Astrocyte (in vitro differentiated cells and primary cell): Measurements from ENCODE around the gene SPATA16.

Experiments
- EZH2 ChIP-seq: IDR thresholded peaks from 2 replicates; pipeline ENCODE4 v1.6.1; 2012; ENCODE audit warnings: mild to moderate bottlenecking, low read length, inconsistent platforms; ENCODE audit not compliant: insufficient read depth
- TF ChIP-seq, protein P1 (sequence below): IDR thresholded peaks from 2 replicates; pipeline ENCODE4 v1.5.1; 2011; ENCODE audit warnings: low read depth, mild to moderate bottlenecking, inconsistent platforms, low read length, moderate library complexity; ENCODE audit not compliant: insufficient read depth

DNA sequence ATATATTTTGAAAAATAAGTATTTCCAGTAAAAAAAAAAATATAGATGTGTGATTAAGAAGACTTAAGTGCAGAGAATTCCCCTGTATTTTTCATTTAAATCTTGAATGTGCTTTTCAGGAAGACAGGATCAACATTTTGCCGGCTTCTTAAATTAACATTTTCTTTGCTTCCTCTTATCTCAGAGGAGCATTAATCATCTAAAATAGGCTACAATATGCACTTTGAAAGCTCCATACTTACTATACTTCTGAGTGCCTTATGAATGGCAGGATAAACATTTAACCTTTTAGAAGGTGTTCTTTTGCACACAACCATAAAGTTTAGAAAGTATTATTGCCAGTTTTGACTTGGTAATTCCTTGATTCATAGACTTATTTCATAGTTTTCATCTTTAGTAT, 226.2 kb downstream of the SPATA16 start:
- TF ChIP-seq, protein P1, sequence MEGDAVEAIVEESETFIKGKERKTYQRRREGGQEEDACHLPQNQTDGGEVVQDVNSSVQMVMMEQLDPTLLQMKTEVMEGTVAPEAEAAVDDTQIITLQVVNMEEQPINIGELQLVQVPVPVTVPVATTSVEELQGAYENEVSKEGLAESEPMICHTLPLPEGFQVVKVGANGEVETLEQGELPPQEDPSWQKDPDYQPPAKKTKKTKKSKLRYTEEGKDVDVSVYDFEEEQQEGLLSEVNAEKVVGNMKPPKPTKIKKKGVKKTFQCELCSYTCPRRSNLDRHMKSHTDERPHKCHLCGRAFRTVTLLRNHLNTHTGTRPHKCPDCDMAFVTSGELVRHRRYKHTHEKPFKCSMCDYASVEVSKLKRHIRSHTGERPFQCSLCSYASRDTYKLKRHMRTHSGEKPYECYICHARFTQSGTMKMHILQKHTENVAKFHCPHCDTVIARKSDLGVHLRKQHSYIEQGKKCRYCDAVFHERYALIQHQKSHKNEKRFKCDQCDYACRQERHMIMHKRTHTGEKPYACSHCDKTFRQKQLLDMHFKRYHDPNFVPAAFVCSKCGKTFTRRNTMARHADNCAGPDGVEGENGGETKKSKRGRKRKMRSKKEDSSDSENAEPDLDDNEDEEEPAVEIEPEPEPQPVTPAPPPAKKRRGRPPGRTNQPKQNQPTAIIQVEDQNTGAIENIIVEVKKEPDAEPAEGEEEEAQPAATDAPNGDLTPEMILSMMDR = no peak
- no peak for TF ChIP-seq EZH2
